ENCODE data around the gene SLC25A51. TPM values are rescaled to one million over a fixed set of nuclear protein-coding genes. Genes with fewer than 3 reads are reported as not detected.

SLC25A51 gene
- total and polyA plus RNA-seq, 11 donors = 8.6 to 27.6 (median 22.1) TPM

DNA sequence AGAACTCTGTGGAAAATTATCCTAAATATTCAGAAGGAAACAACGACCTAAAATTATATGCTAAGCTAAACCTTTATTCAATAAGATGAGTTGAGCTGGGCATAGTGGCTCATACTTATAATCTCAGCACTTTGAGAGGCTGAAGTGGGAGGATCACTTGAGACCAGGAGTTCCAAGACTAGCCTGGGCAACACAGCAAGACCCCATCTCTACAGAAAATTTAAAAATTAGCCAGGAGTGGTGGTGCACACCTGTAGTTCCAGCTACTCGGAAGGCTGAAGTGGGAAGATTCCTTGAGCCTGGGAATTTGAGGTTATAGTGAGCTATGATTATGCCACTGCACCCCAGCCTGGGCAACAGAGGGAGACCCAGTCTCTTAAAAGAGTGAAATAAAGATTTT lies 51.7 kb downstream of the SLC25A51 start:
- TF ChIP-seq, protein P1, sequence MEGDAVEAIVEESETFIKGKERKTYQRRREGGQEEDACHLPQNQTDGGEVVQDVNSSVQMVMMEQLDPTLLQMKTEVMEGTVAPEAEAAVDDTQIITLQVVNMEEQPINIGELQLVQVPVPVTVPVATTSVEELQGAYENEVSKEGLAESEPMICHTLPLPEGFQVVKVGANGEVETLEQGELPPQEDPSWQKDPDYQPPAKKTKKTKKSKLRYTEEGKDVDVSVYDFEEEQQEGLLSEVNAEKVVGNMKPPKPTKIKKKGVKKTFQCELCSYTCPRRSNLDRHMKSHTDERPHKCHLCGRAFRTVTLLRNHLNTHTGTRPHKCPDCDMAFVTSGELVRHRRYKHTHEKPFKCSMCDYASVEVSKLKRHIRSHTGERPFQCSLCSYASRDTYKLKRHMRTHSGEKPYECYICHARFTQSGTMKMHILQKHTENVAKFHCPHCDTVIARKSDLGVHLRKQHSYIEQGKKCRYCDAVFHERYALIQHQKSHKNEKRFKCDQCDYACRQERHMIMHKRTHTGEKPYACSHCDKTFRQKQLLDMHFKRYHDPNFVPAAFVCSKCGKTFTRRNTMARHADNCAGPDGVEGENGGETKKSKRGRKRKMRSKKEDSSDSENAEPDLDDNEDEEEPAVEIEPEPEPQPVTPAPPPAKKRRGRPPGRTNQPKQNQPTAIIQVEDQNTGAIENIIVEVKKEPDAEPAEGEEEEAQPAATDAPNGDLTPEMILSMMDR (IDR thresholded peaks at IDR 0.05) = no peak
- TF ChIP-seq POLR2A (IDR thresholded peaks at IDR 0.05) = no peak
- H3K27ac ChIP-seq = no peak overlapping the region
- H3K9me3 ChIP-seq = no peaks in the 10 kb centered on the region
- DNase-seq (no peak), ATAC-seq (no peak)
- H3K36me3 ChIP-seq = peaks cover 0 to 36% (median 16%) of the 10 kb centered on the region in 9 donors
- no peaks in the 10 kb centered on the region for H3K27me3 ChIP-seq
- intact Hi-C loops (cut with DNase I) = no loop called here
- WGBS, 4 donors = 94 to 100% (median 97%) methylated on average over 2 of the region's 2 CpGs
- H3K4me3 ChIP-seq = no peak overlapping the region
- no peaks in the 10 kb centered on the region for H3K4me1 ChIP-seq

DNA sequence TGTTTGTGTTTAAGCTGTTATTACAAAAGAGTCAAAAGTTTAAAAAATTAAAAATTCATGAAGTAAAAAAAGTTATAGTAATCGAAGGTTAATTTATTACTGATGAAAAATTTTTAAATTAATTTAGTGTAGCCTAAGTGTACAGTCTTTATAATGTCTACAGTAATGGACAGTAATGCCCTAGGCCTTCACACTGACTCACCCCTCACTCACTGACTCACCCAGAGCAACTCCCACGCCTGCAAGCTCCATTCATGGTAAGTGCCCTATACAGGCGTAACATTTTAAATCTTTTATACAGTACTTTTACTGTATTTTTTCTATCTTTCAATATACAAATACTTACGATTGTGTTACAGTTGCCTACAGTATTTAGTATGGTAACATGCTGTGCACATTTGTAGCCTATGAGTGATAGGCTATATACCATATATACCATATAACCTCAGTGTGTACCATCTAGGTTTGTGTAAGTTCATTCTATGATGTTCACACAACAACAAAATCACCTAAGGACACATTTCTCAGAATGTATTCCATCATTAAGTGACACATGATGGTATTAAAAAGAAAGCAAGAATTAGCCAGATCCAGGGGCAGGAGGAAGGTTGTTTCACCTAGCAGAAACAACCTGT lies 63.2 kb downstream of the SLC25A51 start:
- ATAC-seq (no peak), DNase-seq (no peak)
- no peak overlapping the region for H3K4me3 ChIP-seq
- H3K27ac ChIP-seq = no peak overlapping the region
- no peak for TF ChIP-seq POLR2A (IDR thresholded peaks at IDR 0.05)
- TF ChIP-seq, protein P1 (IDR thresholded peaks at IDR 0.05) = no peak
- H3K36me3 ChIP-seq = peaks cover 0 to 23% (median 5%) of the 10 kb centered on the region in 9 donors
- 94 to 95% (median 94%) methylated on average over 4 of the region's 4 CpGs for WGBS, 4 donors
- H3K4me1 ChIP-seq = peaks cover 0 to 8% (median 0%) of the 10 kb centered on the region in 12 donors
- H3K9me3 ChIP-seq = no peaks in the 10 kb centered on the region
- H3K27me3 ChIP-seq = no peaks in the 10 kb centered on the region
- intact Hi-C loops (cut with DNase I) = no loop called here

DNA sequence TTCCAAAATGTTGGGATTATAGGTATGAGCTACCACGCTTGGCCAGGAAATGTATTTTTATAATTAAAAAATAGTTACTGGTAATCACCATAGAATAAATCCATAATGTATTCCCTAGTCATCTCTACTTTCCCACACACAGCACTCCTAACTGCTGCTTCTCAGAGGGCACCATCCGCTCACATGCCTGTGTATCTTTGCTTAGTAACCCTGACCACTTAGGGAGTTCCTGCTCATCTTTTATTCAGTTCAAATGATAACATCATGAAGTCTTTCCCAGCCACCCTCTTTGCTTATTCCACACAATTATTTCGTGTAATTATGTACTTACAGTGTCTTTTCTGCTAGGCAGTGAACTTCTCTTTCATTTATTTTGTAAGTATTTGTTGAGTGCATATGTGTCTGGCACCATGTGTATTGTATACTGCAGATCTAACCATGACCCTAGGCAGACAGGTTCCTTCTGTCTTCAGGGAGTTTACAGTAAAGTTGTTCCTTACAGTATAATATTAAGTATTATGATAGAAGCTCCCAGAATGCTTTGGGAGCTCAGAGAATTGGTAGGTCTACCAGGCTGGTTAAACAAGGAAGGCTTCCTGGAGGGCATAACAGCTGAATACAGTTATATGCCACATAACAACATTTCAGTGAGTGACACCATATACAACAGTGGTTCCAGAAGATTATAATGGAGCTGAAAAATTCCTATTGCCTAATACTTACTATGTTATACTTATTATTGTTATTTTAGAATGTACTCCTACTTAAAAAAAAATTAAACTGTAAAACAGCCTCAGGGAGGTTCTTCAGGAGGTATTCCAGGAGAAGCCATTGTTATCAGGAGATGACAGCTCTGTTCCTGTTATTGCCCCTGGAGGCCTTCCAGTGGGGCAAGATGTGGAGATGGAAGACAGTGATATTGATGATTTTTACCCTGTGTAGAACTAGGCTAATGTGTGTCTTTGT lies 64.1 kb downstream of the SLC25A51 start:
- 91 to 99% (median 94%) methylated on average over 3 of the region's 3 CpGs for WGBS, 4 donors
- Histone ChIP-seq H3K36me3 (peaks cover 0 to 29% (median 5%) of the 10 kb centered on the region in 9 donors), H3K4me3 (no peak overlapping the region), H3K27me3 (no peaks in the 10 kb centered on the region), H3K4me1 (peaks cover 0 to 8% (median 0%) of the 10 kb centered on the region in 12 donors), H3K27ac (no peak overlapping the region), H3K9me3 (no peaks in the 10 kb centered on the region)
- intact Hi-C loops (cut with DNase I) = no loop called here
- ATAC-seq (no peak), DNase-seq (no peak)
- TF ChIP-seq, protein P1 (IDR thresholded peaks at IDR 0.05) = no peak
- TF ChIP-seq POLR2A (IDR thresholded peaks at IDR 0.05) = no peak

Other genes starting within 250 kb of the SLC25A51 start
- gene TRMT10B, start 150.3 kb downstream of the SLC25A51 start, total RNA-seq = 1 to 10 TPM; 2.7 to 5.5 (median 3.5) TPM
- gene TRMT10B, start 150.3 kb downstream of the SLC25A51 start, polyA plus RNA-seq = 1 to 10 TPM; 2.7 to 3.5 TPM
- gene EXOSC3, start 119.1 kb downstream of the SLC25A51 start, total RNA-seq = 10 to 100 TPM in 8 of 9 donors, 1 to 10 TPM in 1; 9.6 to 18.6 (median 14.0) TPM
- gene EXOSC3, start 119.1 kb downstream of the SLC25A51 start, polyA plus RNA-seq = 10 to 100 TPM in 1 of 2 donors, 1 to 10 TPM in 1; 10.0 to 24.0 TPM
- gene DCAF10, start 103.3 kb downstream of the SLC25A51 start, total RNA-seq = 10 to 100 TPM; 13.3 to 24.3 (median 20.1) TPM
- gene DCAF10, start 103.3 kb downstream of the SLC25A51 start, polyA plus RNA-seq = 10 to 100 TPM in 1 of 2 donors, 1 to 10 TPM in 1; 5.0 to 15.5 TPM
- 10 to 100 TPM; 10.7 to 31.4 (median 21.4) TPM for gene SHB, start 165.1 kb upstream of the SLC25A51 start, total RNA-seq
- gene SHB, start 165.1 kb upstream of the SLC25A51 start, polyA plus RNA-seq = 10 to 100 TPM in 1 of 2 donors, 1 to 10 TPM in 1; 7.8 to 23.2 TPM

Data from heart left ventricle (tissue), 16 donors.